GM06990 (cell line): Measurements from ENCODE around the gene PLCXD3.

Experiments
- DNase-seq: peaks from one replicate; pipeline ENCODE4 v3.0.0-alpha.2; 2011; ENCODE audit not compliant: insufficient read length; ENCODE audit errors: extremely low read depth
- H3K27me3 ChIP-seq: replicated peaks from 2 replicates; pipeline ENCODE4 v1.6.0; 2011; ENCODE audit warnings: low read length; ENCODE audit not compliant: control insufficient read depth, insufficient read depth
- H3K36me3 ChIP-seq: 2 replicates; pipeline ENCODE4 v1.5.1; 2011; ENCODE audit warnings: low read length; ENCODE audit not compliant: control insufficient read depth, insufficient read depth
- H3K4me3 ChIP-seq: replicated peaks from 2 replicates; pipeline ENCODE4 v1.5.1; 2011; ENCODE audit warnings: low read depth, mild to moderate bottlenecking, control low read depth, low read length
- CTCF ChIP-seq: IDR thresholded peaks from 2 replicates; pipeline ENCODE4 v1.5.1; 2011; ENCODE audit warnings: low read length, control low read depth, mild to moderate bottlenecking, inconsistent platforms; ENCODE audit not compliant: insufficient read depth, poor library complexity, severe bottlenecking

The PLCXD3 gene

GRCh38 chr5:41286696-41287095, 223.7 kb downstream of the PLCXD3 start:
- TF ChIP-seq CTCF, result no peak
- Histone ChIP-seq H3K4me3 (no peak overlapping the region), H3K36me3 (no peaks in the 10 kb centered on the region), H3K27me3 (no peaks in the 10 kb centered on the region)
- no peak for DNase-seq

- no peak for DNase-seq
- H3K36me3 ChIP-seq, result no peaks in the 10 kb centered on the region
- TF ChIP-seq CTCF, result no peak
- H3K27me3 ChIP-seq, result no peaks in the 10 kb centered on the region
- no peak overlapping the region for H3K4me3 ChIP-seq
These were observed 224.2 kb downstream of the PLCXD3 start for GRCh38 chr5:41286165-41286564.

GRCh38 chr5:41284938-41285337, 225.5 kb downstream of the PLCXD3 start:
- Histone ChIP-seq H3K36me3 (no peaks in the 10 kb centered on the region), H3K4me3 (no peak overlapping the region), H3K27me3 (no peaks in the 10 kb centered on the region)
- no peak for TF ChIP-seq CTCF
- DNase-seq, result no peak

GRCh38 chr5:41281215-41281810, 229.1 kb downstream of the PLCXD3 start:
- Histone ChIP-seq H3K36me3 (no peaks in the 10 kb centered on the region), H3K4me3 (peak overlapping the region; percentile 50), H3K27me3 (no peaks in the 10 kb centered on the region)
- DNase-seq, result no peak
- no peak for TF ChIP-seq CTCF

GRCh38 chr5:41279040-41279439, 231.4 kb downstream of the PLCXD3 start:
- Histone ChIP-seq H3K4me3 (no peak overlapping the region), H3K36me3 (no peaks in the 10 kb centered on the region), H3K27me3 (no peaks in the 10 kb centered on the region; the same call in 1 of the 2 replicates)
- no peak for DNase-seq
- no peak for TF ChIP-seq CTCF
